Right renal cortex interstitium (tissue), 3 donors: ENCODE data around the gene IFIH1. TPM values are rescaled to one million over a fixed set of nuclear protein-coding genes. Genes with fewer than 3 reads are reported as not detected.

ENCODE experiments used
- DNase-seq, 3 donors: peaks; one replicate each; pipeline ENCODE4 v3.0.0-alpha.2; 2013; ENCODE audit warnings: low read depth in 3 of 3, low spot score in 2 of 3
- polyA plus RNA-seq, 3 donors: library from polyadenylated mRNA; unstranded; fragments of 120-200 nt; gene quantifications; one replicate each; pipeline ENCODE4 v1.2.1, GENCODE V29; 2013; ENCODE audit not compliant: insufficient read length in 3 of 3

Gene IFIH1
- 1 to 10 TPM; 7.9 to 8.4 (median 8.3) TPM for polyA plus RNA-seq

- peak; percentile 50 to 76 (median 69) for DNase-seq
These were observed at the start of gene IFIH1 for GRCh38 chr2:162318328-162319180. TSS of gene IFIH1 (minus strand) at chr2:162318684. CDS start at chr2:162318307, 377 bp downstream.

GRCh38 chr2:162365392-162365791 is 46.9 kb upstream of the IFIH1 start:
- no peak for DNase-seq

DNA sequence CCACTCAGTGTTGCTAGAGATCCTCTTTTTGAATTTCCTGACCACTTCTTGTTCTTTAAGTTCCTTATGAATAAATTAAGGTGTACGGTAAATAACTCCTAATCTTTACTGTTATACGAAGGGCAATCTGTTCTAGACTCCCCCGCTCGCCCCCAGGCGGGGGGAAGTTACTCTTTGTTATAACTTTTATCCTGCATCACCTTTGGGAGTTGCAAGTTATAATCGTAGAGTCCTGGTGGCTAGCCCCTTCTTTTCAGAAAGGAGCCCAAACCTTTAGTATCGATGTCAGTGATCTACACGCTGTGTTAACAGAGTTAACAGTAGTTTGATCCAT is 26.1 kb upstream of the IFIH1 start:
- DNase-seq, result peak in 1 of 3 donors; percentile 3

- DNase-seq, result peak; percentile 77 to 88 (median 78)
These were observed 25.5 kb upstream of the IFIH1 start, which contains the start of gene GCA for GRCh38 chr2:162343824-162344616. TSS of gene GCA (plus strand) at chr2:162344132. CDS start at chr2:162344249, 117 bp downstream.

DNA sequence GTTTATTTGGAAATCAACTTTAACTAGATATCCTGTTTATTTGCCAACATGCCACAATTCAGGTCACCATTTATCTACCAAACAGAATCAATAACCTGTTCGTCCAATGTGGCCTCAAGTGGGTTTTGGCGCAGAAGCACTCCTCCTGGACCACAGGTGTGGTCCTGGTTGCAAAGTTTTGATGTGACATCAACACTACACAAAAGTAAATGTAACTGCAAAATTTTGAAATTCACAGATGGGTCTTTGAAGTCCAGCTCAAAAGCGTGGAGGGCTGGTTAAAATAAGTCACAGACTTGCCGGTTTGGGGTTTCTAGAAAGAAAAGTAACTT is 25.0 kb upstream of the IFIH1 start:
- DNase-seq, result no peak

GRCh38 chr2:162342841-162343240 is 24.4 kb upstream of the IFIH1 start:
- DNase-seq, result no peak

- DNase-seq, result no peak
These were observed 23.8 kb upstream of the IFIH1 start for GRCh38 chr2:162342321-162342720.

- DNase-seq, result no peak
These were observed 22.3 kb upstream of the IFIH1 start for GRCh38 chr2:162340822-162341221.

DNA sequence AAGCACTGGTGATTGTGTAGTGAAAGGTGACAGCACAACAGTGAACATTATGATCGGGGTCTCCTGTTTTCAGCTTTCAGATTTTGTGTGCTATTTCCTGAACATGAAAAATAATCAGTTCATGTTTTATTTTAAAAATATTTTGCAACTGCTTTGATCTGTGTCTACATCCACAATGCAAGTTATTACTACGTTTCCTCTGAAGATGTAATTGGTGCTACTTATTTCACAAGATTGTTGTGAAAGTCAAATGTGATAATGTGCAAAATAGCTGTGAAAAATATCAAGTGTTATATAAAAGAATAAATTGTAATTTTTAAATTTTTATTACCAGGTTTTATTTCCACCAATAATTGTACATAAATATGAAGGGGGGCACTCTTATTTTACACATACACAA is 19.4 kb upstream of the IFIH1 start:
- no peak for DNase-seq

- no peak for DNase-seq
These were observed 15.5 kb upstream of the IFIH1 start for GRCh38 chr2:162333968-162334367.

DNA sequence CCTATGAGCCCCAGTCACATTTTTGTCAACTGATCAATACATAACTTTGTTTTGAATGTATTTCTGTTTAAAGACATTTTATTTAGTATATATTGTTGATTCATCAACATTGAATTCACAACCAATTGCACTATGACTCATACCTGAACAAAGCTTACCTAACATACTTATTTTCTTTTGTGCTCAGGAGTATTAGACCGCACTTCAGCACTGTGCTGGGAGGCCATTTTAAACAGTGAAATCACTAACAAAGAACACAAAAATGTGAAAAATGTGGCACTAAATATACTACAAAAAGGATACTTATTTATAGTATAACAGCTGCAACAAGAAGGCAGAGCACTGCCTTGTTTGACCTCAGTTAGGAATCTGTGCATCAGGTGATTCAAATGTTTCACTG is 12.4 kb upstream of the IFIH1 start:
- DNase-seq, result no peak

- no peak for DNase-seq
These were observed 10.1 kb upstream of the IFIH1 start for GRCh38 chr2:162328424-162329157.

GRCh38 chr2:162327806-162328205 is 9.3 kb upstream of the IFIH1 start:
- DNase-seq, result no peak

DNA sequence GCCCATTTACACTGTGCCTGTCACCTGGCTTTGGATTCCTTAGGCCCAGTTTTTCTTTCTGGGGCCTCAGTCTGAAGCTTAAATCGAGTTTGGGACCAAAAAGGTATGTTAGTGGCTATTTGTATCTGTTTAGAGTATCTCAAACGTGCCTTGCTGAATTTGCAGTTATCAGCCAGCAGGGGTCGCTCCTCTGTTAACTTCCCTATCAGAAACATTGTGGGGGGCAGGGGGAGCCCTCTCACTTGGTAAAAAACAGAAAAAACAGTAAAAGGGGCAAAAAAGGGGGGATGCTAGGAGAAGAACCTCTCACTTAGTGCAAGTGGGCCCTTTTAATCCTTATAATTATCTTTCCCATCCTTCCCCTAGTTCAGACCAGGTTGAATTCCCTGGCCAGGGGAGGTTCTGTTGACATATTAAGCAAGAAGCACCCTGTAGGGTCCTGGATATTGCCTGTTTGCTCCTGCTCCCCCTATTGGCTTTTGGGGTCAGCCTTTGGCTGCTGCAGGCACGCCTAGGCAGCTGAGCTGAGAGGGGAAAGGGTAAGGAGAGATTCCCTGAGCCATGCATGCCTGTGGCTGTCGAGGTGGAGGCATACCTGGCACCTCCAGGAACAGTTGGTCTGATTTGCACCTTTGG is 8.8 kb upstream of the IFIH1 start:
- no peak for DNase-seq

DNA sequence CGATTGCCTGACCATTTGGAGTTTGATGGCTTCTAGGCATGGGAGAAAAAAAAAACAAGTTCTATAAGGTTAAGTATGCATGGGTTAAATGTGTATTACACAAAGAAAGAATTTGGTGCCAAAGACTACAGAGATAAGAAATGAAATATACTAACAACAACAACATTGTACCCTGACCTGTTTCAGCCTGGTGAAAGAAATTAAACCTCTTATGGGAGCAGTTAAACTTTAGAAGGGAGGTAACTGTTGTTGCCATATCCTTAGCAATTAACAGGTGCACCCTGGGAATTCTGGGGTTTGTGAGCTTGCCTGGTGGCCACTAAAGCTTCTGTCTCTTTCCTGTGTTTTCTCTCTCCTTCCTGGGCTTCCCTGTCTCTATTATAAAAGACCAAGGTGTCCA is 6.5 kb upstream of the IFIH1 start:
- no peak for DNase-seq

GRCh38 chr2:162320864-162321517 is 2.5 kb upstream of the IFIH1 start:
- DNase-seq, result no peak

DNA sequence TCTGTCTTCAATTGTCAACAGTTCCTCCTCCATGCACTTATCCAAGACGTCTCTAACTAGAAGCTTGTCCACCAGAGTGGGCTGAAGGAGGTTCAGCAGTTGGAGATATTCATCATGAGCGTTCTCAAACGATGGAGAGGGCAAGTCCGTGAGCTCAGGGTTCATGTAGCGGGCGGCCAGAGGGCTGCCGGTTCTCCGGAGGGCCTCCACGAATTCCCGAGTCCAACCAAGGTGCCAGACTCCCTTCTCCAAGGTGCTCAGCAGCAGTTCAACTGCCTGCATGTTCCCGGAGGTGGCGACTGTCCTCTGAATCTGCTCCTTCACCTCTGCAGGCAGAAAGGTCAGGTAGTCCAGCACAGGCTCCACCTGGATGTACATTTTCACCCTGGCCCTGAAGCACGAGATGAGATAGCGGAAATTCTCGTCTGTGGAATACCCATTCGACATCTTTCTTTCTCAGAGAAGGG is 590 bp downstream of the IFIH1 start:
- no peak for DNase-seq

DNA sequence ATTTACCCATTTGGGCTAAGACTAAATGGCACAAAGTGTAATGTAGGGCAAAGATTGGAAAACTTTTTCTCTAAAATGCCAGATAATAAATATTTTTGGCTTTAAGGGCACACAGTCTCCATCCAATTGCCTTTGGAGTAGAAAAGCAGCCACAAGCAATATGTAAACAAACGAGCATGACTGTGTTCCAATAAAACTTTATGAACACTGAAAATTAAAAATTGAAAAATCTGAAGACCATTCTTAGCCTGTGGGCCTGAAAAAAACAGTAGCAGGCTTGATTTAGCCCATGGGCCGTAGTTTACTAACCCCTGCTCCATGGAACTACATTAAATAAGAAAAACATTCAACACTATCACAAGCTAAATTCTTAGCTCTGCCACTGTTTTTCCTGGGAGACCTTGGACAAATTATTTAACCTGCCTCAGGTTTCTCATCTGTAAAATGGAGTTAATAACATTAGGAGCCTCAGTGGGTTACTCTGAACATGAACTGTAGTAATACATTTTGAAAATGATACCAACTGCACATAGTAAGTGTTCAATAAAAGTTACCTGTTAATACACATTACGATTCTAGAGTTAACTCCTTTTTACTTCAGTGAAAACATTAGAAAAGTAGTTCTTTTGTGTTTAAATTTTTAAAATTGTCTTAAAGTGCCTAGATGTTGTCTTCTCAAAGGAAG is 1.3 kb downstream of the IFIH1 start:
- DNase-seq, result no peak

DNA sequence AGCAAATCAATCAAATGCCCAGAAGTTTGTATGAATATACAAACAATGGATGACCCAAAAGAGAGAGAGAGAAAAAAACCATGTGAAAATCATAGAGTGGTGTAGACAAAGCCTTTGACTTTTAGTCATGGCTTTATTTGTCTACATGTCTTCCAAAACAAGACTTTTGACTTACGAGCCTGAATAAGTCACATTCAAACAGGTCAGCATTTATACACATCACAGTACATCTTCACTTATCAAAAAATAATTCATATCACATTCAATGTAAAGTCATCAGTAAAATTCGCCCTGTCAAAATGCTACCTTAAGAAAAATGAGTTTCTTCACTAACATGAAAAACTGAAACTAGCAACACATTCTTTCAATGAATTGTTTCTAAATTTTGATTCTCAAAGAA is 1.9 kb downstream of the IFIH1 start:
- no peak for DNase-seq

- no peak for DNase-seq
These were observed 2.5 kb downstream of the IFIH1 start for GRCh38 chr2:162315938-162316337.
